Measurements from ENCODE around the gene AGPAT3.

The AGPAT3 gene

GRCh38 chr21:43989401-43989800 lies 124.4 kb downstream of the AGPAT3 start:
- DNase-seq (ENCODE audit: low read depth in 2 of 3, low spot score in 1 of 3): no peak

DNA sequence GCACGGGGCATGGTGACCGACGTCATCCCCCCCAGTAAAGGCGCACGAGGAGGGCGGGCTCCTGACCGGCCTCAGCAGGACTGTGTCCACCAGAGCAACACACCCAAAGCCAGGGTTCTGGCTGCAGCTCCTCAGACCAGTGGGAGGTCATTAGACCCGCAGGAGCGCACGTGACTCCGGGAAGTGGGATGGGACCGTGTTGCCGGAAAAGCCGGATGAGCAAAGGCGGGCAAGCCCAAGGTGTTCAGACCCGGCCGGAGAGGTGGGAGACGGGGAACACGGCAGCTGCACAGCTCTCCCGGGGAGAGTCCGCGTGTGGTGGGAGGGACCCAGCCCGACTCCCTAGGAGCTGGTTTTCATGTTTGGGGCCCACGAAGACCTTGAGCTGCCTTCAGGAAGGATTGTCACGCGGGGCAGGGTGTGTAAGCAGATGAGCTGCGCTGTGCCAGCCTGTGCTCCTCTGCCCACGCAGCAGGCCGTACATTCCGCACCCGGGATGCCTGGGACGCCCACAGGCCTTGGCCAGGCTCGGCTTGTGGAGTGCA lies 126.5 kb downstream of the AGPAT3 start:
- DNase-seq (ENCODE audit: low read depth in 2 of 3, low spot score in 1 of 3): no peak

DNA sequence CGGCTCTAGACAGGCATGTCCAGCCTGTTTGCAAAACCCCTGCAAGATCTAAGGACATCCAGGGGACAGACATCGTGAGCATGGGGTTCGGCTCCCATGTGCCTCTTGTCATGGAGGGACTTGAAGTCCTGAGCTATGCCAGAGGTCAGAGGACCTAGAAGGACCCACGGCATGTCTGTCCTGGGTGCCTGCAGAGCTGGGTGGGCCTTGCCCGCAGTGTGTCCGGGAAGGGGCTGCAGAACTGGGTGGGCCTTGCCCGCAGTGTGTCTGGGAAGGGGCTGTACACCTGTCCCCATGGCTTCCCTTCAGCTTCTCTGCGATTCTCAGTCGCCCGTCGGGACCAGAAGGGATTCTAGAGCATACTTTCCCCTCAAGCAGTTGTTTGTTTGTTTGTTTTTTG lies 127.1 kb downstream of the AGPAT3 start:
- no peak for DNase-seq (ENCODE audit: low read depth in 2 of 3, low spot score in 1 of 3)

DNA sequence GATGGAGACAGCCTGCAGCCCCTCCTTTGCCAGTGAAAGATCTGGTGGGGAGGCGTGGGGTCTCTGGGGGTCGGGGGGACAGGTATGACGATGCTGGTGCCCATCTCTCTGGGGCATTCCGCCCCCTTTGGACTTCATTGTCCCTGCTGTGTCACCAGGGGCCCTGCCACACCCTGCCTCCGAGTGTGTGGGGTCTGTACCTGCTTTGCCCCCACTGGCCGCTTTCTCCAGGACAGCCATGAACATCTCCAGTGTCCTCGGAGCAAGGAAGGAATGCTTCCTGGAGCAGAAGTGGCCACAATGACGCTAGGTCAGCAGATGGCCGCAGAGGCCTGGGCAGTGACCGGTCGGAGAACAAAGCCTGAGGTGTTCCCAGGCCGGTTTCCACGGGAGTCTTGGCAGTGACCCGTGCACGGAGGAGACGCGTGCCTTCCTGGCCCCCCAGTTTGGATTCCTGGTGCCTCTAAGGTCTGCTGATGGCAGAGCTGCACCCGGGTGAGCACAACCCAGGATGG lies 128.5 kb downstream of the AGPAT3 start:
- no peak for DNase-seq (ENCODE audit: low read depth in 2 of 3, low spot score in 1 of 3)

GRCh38 chr21:43994085-43994484 lies 129.1 kb downstream of the AGPAT3 start:
- DNase-seq (ENCODE audit: low read depth in 2 of 3, low spot score in 1 of 3): no peak

DNA sequence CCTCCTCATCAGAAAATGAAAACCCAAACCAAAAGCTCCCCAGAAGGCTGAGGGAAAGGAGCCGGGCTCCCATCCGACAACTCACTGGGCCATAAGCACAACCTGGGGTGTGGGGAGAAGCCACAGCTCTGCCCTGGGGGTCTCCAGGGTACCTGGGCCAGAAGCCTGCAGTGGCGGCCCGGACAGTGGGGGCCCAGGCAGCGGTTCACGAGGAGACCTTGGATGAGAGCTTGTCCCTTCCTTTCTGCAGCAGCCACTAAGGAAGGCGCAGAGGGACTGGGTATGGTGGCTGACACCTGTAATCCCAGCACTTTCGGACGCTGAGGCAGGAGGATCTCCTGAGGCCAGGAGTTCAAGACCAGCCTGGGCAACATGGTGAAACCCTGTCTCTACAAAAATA lies 129.6 kb downstream of the AGPAT3 start:
- DNase-seq (ENCODE audit: low read depth in 2 of 3, low spot score in 1 of 3): no peak

GRCh38 chr21:43995521-43996105 lies 130.6 kb downstream of the AGPAT3 start:
- no peak for DNase-seq (ENCODE audit: low read depth in 2 of 3, low spot score in 1 of 3)

DNA sequence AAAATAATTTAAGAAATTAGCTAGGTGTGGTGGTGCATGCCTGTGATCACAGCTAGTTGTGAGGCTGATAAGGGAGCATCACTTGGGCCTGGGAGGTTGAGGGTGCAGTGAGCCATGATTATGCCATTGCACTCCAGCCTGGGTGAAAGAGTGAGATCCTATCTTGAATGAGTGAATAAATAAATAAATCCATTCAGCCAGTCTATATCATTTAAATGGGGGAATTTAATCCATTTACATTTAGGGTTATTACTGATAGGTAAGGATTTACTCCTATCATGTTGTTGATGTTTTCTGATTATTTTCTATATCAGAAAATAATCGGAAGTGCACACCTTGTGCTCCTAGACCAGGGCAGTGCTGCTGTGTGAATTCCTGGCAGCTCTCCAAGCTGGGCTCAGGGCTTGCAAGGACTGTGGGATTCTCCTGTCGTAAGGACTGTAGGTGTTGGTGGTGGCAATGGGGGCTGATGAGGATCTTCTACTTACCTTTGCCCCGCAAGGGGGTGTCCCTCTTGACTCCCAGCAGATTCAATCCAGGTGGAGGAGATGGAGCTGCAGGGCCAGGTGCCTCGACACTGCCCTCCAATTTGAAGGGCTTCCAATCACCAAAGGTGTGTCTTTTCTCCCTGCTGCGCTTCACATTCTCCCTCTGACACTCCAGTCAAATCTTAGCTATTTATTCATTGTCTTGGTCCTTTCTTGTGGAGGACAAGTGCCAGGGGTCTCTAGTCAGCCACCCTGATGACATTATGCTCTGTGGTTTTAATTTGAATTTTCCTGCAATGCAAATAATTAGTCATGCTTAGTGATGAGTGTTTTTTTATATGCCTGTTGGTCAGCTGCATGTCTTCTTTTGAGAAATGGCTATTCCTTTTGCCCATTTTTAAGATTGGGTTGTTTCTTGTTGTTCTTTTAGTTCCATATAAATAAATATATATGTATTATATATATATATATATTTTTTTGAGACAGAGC lies 133.0 kb downstream of the AGPAT3 start:
- no peak for DNase-seq (ENCODE audit: low read depth in 2 of 3, low spot score in 1 of 3)

DNA sequence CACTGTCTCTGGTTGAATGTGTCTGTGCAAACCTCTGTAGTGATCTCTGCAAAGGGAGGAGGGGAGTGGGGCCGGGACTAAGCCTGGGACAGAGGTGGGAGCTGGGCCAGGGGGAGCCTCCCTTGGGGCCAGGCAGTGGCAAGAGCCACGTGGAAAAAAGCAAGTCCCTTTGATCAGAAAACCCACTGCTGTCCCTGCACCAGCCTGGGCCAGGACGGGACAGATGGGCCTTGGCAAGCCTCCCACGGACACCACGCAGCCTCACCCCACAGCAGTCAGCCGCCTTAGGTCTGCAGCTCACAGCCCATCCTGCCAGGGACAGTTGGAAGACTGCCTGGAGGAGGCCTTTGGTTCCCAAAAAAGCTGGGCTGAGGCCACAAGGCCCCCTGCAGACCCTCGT lies 135.3 kb downstream of the AGPAT3 start:
- DNase-seq (ENCODE audit: low read depth in 2 of 3, low spot score in 1 of 3): no peak

GRCh38 chr21:44002511-44002910 lies 137.5 kb downstream of the AGPAT3 start:
- DNase-seq (ENCODE audit: low read depth in 2 of 3, low spot score in 1 of 3): no peak

GRCh38 chr21:44003307-44003966 lies 138.4 kb downstream of the AGPAT3 start:
- DNase-seq (ENCODE audit: low read depth in 2 of 3, low spot score in 1 of 3): no peak

GRCh38 chr21:44005071-44005470 lies 140.0 kb downstream of the AGPAT3 start:
- DNase-seq (ENCODE audit: low read depth in 2 of 3, low spot score in 1 of 3): no peak

DNA sequence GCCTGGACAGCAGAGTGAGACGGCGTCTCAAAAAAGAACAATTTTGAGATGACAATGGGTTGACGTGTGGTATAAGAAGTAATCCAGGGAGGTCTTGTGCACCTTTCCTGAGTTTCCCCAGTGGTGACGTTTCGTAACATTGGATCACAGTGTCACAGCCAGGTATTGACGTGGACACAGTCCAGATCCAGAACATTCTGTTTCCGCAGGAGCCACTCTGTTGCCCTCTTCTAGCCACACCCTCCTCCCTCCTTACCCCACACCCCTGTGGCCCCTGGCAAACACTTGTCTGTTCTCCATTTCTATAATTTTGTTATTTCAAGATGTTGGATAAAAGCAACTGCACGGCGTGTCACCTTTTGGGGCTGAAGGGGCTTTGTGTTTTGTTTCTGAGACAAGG lies 140.6 kb downstream of the AGPAT3 start:
- DNase-seq (ENCODE audit: low read depth in 2 of 3, low spot score in 1 of 3): no peak

DNA sequence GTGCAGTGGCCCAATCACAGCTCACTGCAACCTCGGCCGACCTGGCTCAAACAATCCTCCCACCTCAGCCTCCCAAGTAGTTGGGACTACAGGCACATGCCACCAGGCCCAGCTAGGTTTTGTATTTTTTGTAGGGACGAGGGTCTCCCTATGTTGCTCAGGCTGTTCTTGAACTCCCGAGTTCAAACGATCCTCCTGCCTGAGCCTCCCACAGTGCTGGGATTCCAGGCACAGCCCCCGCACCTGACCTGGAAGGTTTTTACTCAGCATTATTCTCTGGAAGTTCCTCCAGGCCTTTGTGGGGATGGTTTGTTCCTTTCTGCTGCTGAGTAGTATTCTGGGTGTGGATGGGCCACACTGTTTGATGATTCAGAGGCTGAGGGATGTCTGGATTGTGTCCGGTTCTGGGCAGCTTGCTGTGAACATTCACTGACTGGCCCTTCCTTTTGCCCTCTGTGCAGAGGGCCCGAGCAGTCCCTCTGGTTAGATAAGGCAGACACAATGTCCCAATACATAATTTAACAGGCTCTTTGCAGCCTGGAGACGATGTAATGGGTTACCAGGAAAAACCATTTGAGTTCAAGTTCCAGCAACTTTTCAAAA lies 141.1 kb downstream of the AGPAT3 start:
- no peak for DNase-seq (ENCODE audit: low read depth in 2 of 3, low spot score in 1 of 3)

- DNase-seq (ENCODE audit: low read depth in 2 of 3, low spot score in 1 of 3): no peak
Observed at GRCh38 chr21:44006656-44007055, 141.6 kb downstream of the AGPAT3 start.

- no peak for DNase-seq (ENCODE audit: low read depth in 2 of 3, low spot score in 1 of 3)
Observed at GRCh38 chr21:44010429-44010828, 145.4 kb downstream of the AGPAT3 start.

GRCh38 chr21:44011123-44011522 lies 146.1 kb downstream of the AGPAT3 start:
- no peak for DNase-seq (ENCODE audit: low read depth in 2 of 3, low spot score in 1 of 3)

- DNase-seq (ENCODE audit: low read depth in 2 of 3, low spot score in 1 of 3): peak; percentile 68 to 83 (median 70)
Observed at GRCh38 chr21:44011579-44012473, 146.8 kb downstream of the AGPAT3 start, which contains the start of gene TRAPPC10. Gene TRAPPC10, plus strand, starts transcription at chr21:44012309. Its CDS starts 185 bp downstream, at chr21:44012494.

- DNase-seq (ENCODE audit: low read depth in 2 of 3, low spot score in 1 of 3): peak; percentile 78 to 85 (median 79)
Observed at GRCh38 chr21:44012474-44013379, 147.7 kb downstream of the AGPAT3 start.
